ENCODE results near the gene PNPLA5. TPM values are rescaled to one million over a fixed set of nuclear protein-coding genes. Genes with fewer than 3 reads are reported as not detected.

PNPLA5 gene, protein sequence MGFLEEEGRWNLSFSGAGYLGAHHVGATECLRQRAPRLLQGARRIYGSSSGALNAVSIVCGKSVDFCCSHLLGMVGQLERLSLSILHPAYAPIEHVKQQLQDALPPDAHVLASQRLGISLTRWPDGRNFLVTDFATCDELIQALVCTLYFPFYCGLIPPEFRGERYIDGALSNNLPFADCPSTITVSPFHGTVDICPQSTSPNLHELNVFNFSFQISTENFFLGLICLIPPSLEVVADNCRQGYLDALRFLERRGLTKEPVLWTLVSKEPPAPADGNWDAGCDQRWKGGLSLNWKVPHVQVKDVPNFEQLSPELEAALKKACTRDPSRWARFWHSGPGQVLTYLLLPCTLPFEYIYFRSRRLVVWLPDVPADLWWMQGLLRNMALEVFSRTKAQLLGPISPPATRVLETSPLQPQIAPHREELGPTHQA
- 6.8 and 8.2 TPM in 2 replicates for total RNA-seq (2021; fragmentation: NEBNext Ultra II Directional; extraction: Animal tissue kit (Norgen Biotek cat#: 25700))
- 3.9 and 5.2 TPM in 2 replicates for polyA plus RNA-seq (2011; rRNA removed)
- 3.8 TPM for polyA plus RNA-seq (2011; cell fraction: cytosol; rRNA removed)
- 7.4 TPM for polyA plus RNA-seq (2011; cell fraction: nucleus; rRNA removed)
- 3.2 to 4.1 TPM (median 3.7 TPM) in 4 replicates for polyA plus RNA-seq (2012, experiment 1 of 2)
- polyA plus RNA-seq (2012, experiment 2 of 2): 3.2 TPM
- 3.3 TPM for polyA plus RNA-seq (2013, experiment 1 of 2)
- polyA plus RNA-seq (2013, experiment 2 of 2): 3.4 TPM
- 1.8 and 1.9 TPM in 2 replicates for polyA minus RNA-seq (2011; rRNA and poly(A)+ RNA removed)
- 3.4 TPM for polyA minus RNA-seq (2011; cell fraction: cytosol; rRNA and poly(A)+ RNA removed)
- polyA minus RNA-seq (2011; cell fraction: nucleus; rRNA and poly(A)+ RNA removed): 3.8 TPM
- long read RNA-seq, experiment 1, partial matches to known transcripts: 1 of 1 reads
- long read RNA-seq, experiment 1, other reads (novel, unspliced or antisense): 0 of 1 reads
- long read RNA-seq, experiment 2, partial matches to known transcripts: 2 of 2 reads
- long read RNA-seq, experiment 2, other reads (novel, unspliced or antisense): 0 of 2 reads

DNA sequence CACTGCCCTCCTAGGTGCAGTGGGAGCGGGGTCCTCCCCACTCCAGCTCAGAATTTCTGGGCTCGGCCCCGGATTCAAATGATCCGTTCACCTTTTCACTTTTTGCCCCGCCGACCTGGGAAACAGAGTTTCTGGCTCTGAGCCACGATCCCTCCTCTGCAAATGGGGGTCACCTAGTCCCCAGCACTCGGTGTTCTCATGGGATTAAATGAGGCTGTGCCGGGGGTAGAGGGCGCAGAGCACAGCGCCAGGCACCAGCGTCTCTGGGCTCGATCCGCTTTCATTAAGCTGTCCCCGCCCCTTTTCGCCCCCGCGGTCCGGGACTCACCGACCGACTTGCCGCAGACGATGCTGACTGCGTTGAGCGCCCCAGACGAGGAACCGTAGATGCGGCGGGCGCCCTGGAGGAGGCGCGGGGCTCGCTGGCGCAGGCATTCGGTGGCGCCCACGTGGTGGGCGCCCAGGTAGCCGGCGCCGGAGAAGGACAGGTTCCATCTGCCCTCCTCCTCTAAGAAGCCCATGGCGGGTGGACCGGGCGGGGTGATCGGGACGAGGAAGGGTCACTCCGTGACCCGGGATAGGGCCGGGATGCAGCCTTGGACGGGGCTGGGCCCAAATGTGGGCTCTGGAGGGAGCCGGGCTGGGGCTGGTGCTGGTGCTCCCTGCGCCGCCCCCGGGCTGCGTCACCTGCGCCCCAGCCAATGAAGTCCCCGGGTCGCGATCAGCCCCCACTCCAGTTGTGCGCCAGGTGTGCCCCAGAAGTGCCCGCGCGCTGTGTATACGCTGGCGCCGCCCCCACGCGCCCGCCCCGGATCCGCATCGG lies at the start of gene PNPLA5:
TSS of gene PNPLA5 (minus strand) at position 654 of the 823 bp plus-strand sequence. CDS start at position 521, 133 bp downstream.
- H3K27me3 ChIP-seq (replicated peaks in 1 of 4; ENCODE audit: control insufficient read depth in 3 of 4, extremely low read depth in 1 of 4, insufficient read depth in 3 of 4, low read length in 3 of 4): peaks cover 0 to 4% (median 1%) of the 10 kb centered on the region in 4 experiments; a peak in 3 of 7 replicates
- H3K4ac ChIP-seq (replicated peaks; ENCODE audit: insufficient read length, low read depth, low read length): peak within 1 kb of the TSS; percentile 91
- DNase-seq (ENCODE audit: low read depth in 1 of 2, low spot score in 2 of 2) (peak in 1 of 2 experiments; percentile 86), FAIRE-seq (no peak)
- H2BK12ac ChIP-seq (ENCODE audit: low read depth, low read length): peak within 1 kb of the TSS; percentile 27; the same call in 1 of the 2 replicates
- H3K27ac ChIP-seq (ENCODE audit: low read depth, low read length): no peak within 1 kb of the TSS
- H3K79me2 ChIP-seq (ENCODE audit: control insufficient read depth in 1 of 2, insufficient read depth in 2 of 2, low read length in 2 of 2): no peaks in the 10 kb centered on the region
- peak within 1 kb of the TSS; percentile 55; the same call in 1 of the 2 replicates for H2BK15ac ChIP-seq (ENCODE audit: low read length)
- no peaks in the 10 kb centered on the region for H3K79me1 ChIP-seq (ENCODE audit: low read depth, low read length)
- peak within 1 kb of the TSS; percentile 19 for H4K91ac ChIP-seq (replicated peaks; ENCODE audit: insufficient read length, low read length)
- no peak within 1 kb of the TSS for H2AK5ac ChIP-seq (ENCODE audit: low read depth, low read length)
- H3K9ac ChIP-seq (replicated peaks in 1 of 4; ENCODE audit: extremely low read depth in 1 of 4, low read depth in 3 of 4, low read length in 3 of 4): peak within 1 kb of the TSS; percentile 20 to 68 (median 57); a peak in 5 of 7 replicates
- peak within 1 kb of the TSS; percentile 44; the same call in 1 of the 2 replicates for H2BK5ac ChIP-seq (ENCODE audit: low read depth, low read length)
- H4K5ac ChIP-seq (ENCODE audit: insufficient read length, low read depth, low read length): no peak within 1 kb of the TSS
- 2% methylated on average over 53 of the region's 72 CpGs; no CpG with 5 or more reads in 1 of the 2 experiments for WGBS, 2 experiments (ENCODE audit: extremely low coverage in 1 of 2, insufficient coverage in 1 of 2, insufficient read length in 1 of 2, insufficient replicate concordance in 2 of 2, low coverage in 1 of 2, low lambda C conversion rate in 2 of 2, missing lambda C conversion rate in 1 of 2)
- H3K14ac ChIP-seq (ENCODE audit: insufficient read length): no peak within 1 kb of the TSS
- peak within 1 kb of the TSS; percentile 87 for H3K18ac ChIP-seq (ENCODE audit: extremely low read depth, low read length)
- peaks cover 0 to 12% (median 5%) of the 10 kb centered on the region in 4 experiments; a peak in 5 of 7 replicates for H3K4me1 ChIP-seq (replicated peaks in 1 of 4; ENCODE audit: control insufficient read depth in 3 of 4, insufficient read depth in 4 of 4, low read length in 3 of 4)
- CTCF ChIA-PET (ENCODE audit: partially characterized antibody): interaction anchor here (0.7 to 21.4 kb wide), 6 partner anchors 7 to 60 kb away, joined by 3 to 226 read pairs (median 4); no protein-coding TSS in a partner anchor
- POLR2A ChIA-PET (ENCODE audit: partially characterized antibody): interaction anchor here (1.0 to 2.4 kb wide), 7 partner anchors 9 to 133 kb away, joined by 3 to 7 read pairs (median 3); partner anchors contain the start of genes EFCAB6 and PARVB
- H3K4me2 ChIP-seq (ENCODE audit: insufficient read depth in 1 of 2, low read depth in 2 of 2, low read length in 2 of 2): peak within 1 kb of the TSS; percentile 92 to 94
- H4K8ac ChIP-seq (ENCODE audit: extremely low read depth, insufficient read depth, low read length): peak within 1 kb of the TSS; percentile 89
- peak within 1 kb of the TSS; percentile 57 to 75 (median 68) for H3K4me3 ChIP-seq (ENCODE audit: extremely low read depth in 1 of 4, insufficient read depth in 2 of 4, low read depth in 3 of 4, low read length in 4 of 4)
- peak within 1 kb of the TSS; percentile 9 for H3K56ac ChIP-seq (replicated peaks; ENCODE audit: insufficient read length, low read depth, low read length)
- H3K23me2 ChIP-seq (ENCODE audit: low read depth, low read length): peaks cover 11% of the 10 kb centered on the region; the same call in 1 of the 2 replicates
- H2BK20ac ChIP-seq (ENCODE audit: low read length): no peak within 1 kb of the TSS
- H3K23ac ChIP-seq (ENCODE audit: insufficient read length): no peak within 1 kb of the TSS
- no peaks in the 10 kb centered on the region for H3K36me3 ChIP-seq (ENCODE audit: control insufficient read depth in 2 of 4, insufficient read depth in 4 of 4, low read length in 3 of 4)
- no peaks in the 10 kb centered on the region for H3K9me3 ChIP-seq (ENCODE audit: insufficient read depth in 2 of 2, low read depth in 1 of 2, low read length in 1 of 2)
- peak within 1 kb of the TSS; percentile 88; the same call in 1 of the 2 replicates for H2AFZ ChIP-seq (ENCODE audit: low read length)
- H2BK120ac ChIP-seq (replicated peaks; ENCODE audit: low read depth, low read length): no peak within 1 kb of the TSS
- H4K20me1 ChIP-seq (replicated peaks in 1 of 2; ENCODE audit: control insufficient read depth in 1 of 2, insufficient read depth in 2 of 2, low read length in 2 of 2): peaks cover 3 to 11% of the 10 kb centered on the region in 2 experiments
- TF ChIP-seq MAFK (IDR thresholded peaks at IDR 0.05; ENCODE audit: low read depth, low read length) (no peak), TAF1 (IDR thresholded peaks at IDR 0.05; ENCODE audit: low read depth, low read length) (peak; percentile 74; the same call in 1 of the 2 replicates), TAF7 (optimal IDR thresholded peaks at IDR 0.05; ENCODE audit: borderline replicate concordance, low read depth, low read length) (no peak), GTF2F1 (IDR thresholded peaks at IDR 0.05; ENCODE audit: borderline replicate concordance, low read depth, low read length) (no peak), FOSL1 (IDR thresholded peaks at IDR 0.05; ENCODE audit: insufficient read depth, low read depth, low read length) (no peak)
- TF ChIP-seq, protein P1, sequence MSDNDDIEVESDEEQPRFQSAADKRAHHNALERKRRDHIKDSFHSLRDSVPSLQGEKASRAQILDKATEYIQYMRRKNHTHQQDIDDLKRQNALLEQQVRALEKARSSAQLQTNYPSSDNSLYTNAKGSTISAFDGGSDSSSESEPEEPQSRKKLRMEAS (IDR thresholded peaks at IDR 0.05): peak; percentile 86
